Osteocyte (in vitro differentiated cells): ENCODE results near the gene APH1A. TPM values are rescaled to one million over a fixed set of nuclear protein-coding genes. Genes with fewer than 3 reads are reported as not detected.
"Not testable (repeated sequence)": the region's sequence is repeated elsewhere in the genome, so short reads cannot be mapped to it uniquely, and the experiment has no call there.

Source experiments
- DNase-seq: peaks from one replicate; pipeline ENCODE4 v3.0.0; 2021; ENCODE audit warnings: mixed read lengths; ENCODE audit not compliant: unreplicated experiment; ENCODE audit errors: extremely low spot score
- H3K27ac Mint-ChIP-seq: one replicate; pipeline ENCODE4 v1.8.0; 2021; ENCODE audit warnings: mild to moderate bottlenecking, mixed read lengths; ENCODE audit not compliant: unreplicated experiment
- H3K27me3 Mint-ChIP-seq: one replicate; pipeline ENCODE4 v1.8.0; 2021; ENCODE audit warnings: mixed read lengths; ENCODE audit not compliant: unreplicated experiment
- H3K36me3 Mint-ChIP-seq: one replicate; pipeline ENCODE4 v1.8.0; 2021; ENCODE audit warnings: mixed read lengths; ENCODE audit not compliant: unreplicated experiment
- H3K4me1 Mint-ChIP-seq: one replicate; pipeline ENCODE4 v1.8.0; 2021; ENCODE audit warnings: mixed read lengths; ENCODE audit not compliant: unreplicated experiment
- H3K4me3 Mint-ChIP-seq: one replicate; pipeline ENCODE4 v1.8.0; 2021; ENCODE audit warnings: mild to moderate bottlenecking, moderate library complexity, mixed read lengths; ENCODE audit not compliant: unreplicated experiment
- H3K9me3 Mint-ChIP-seq: one replicate; pipeline ENCODE4 v1.8.0; 2021; ENCODE audit warnings: mixed read lengths; ENCODE audit not compliant: unreplicated experiment
- CTCF ChIP-seq: fragments of 200-600 bp; sonication (generic); IDR thresholded peaks from 2 replicates; pipeline ENCODE4 v1.5.0; 2021; ENCODE audit warnings: antibody characterized with exemption, mild to moderate bottlenecking, moderate library complexity
- long read RNA-seq: library from polyadenylated mRNA; unstranded; transcript quantifications from one replicate; pipeline ENCODE4 v2.0.0, GENCODE V29; 2021
- total RNA-seq: library from RNA; stranded (reverse); gene quantifications from 2 replicates; pipeline ENCODE4 v1.2.1, GENCODE V29; 2021

The APH1A gene
- 138 and 147 TPM in 2 replicates for total RNA-seq
- long read RNA-seq, partial matches to known transcripts: 0 of 3 reads
- long read RNA-seq, other reads (novel, unspliced or antisense): 1 of 3 reads

GRCh38 chr1:150268705-150269403, at the start of gene APH1A:
Gene APH1A (minus strand): TSS chr1:150269016. CDS start chr1:150268810, 206 bp downstream.
- no peaks in the 10 kb centered on the region for H3K9me3 Mint-ChIP-seq
- H3K36me3 Mint-ChIP-seq: peaks cover 20% of the 10 kb centered on the region
- TF ChIP-seq CTCF: no peak
- H3K27ac Mint-ChIP-seq: peak within 1 kb of the TSS; percentile 95
- peaks cover 47% of the 10 kb centered on the region for H3K4me1 Mint-ChIP-seq
- peak; percentile 97 for DNase-seq
- H3K27me3 Mint-ChIP-seq: no peaks in the 10 kb centered on the region
- H3K4me3 Mint-ChIP-seq: peak within 1 kb of the TSS; percentile 98

DNA sequence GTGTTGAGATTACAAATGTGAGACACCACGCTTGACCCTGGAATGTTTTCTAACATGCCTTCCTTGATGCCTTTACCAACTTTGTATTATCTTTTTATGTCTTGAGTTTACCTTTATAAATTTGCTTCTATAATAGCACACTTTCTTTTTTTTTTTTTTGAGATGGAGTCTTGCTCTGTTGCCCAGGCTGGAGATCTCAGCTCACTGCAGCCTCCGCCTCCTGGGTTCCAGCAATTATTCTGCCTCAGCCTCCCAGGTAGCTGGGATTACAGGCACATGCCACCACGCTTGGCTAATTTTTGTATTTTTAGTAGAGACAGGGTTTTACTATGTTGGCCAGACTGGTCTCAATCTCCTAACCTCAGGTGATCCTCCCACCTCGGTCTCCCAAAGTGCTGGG, 45.9 kb upstream of the APH1A start:
- not testable (repeated sequence) for H3K4me1 Mint-ChIP-seq, DNase-seq, H3K27ac Mint-ChIP-seq, H3K36me3 Mint-ChIP-seq, H3K27me3 Mint-ChIP-seq, H3K9me3 Mint-ChIP-seq, H3K4me3 Mint-ChIP-seq

- no peak for TF ChIP-seq CTCF
- no peaks in the 10 kb centered on the region for H3K27me3 Mint-ChIP-seq
- H3K4me1 Mint-ChIP-seq: no peaks in the 10 kb centered on the region
- H3K4me3 Mint-ChIP-seq: no peak overlapping the region
- H3K36me3 Mint-ChIP-seq: peaks cover 14% of the 10 kb centered on the region
- no peak overlapping the region for H3K27ac Mint-ChIP-seq
- no peak for DNase-seq
- H3K9me3 Mint-ChIP-seq: no peaks in the 10 kb centered on the region
Measured at GRCh38 chr1:150311762-150312161, 42.9 kb upstream of the APH1A start.

DNA sequence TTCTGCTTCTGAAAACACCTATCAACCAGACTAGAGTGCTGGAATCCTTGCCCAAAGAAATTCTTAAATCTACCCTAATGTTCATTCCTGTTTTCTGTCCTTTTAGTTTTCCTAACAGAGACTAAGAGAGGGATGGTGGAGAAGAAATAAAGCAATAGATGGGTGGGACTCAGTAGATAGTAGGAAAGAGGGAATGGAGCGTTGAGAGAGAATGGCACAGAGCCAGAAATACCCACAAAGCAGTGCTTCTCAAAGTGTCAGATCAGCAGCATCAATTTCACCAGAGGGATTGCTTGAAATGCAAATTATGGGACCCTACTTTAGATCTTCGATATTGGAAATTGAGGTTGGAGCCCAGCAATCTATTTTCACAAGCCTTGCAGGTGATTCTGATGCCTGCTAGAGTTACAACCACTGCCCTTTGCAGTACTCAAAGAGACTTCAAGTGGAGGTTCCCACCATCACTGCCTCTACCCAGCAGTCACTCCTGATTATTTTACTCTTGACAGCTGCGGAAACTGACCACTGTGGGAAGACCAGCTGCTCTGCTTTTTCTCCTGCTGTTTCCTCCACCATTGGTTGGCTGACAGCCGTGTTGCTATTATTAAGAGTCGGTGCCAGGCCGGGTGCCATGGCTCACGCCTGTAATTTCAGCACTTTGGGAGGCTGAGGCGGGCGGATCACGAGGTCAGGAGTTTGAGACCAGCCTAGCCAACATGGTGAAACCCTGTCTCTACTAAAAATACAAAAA, 41.1 kb upstream of the APH1A start:
- H3K36me3 Mint-ChIP-seq: peaks cover 16% of the 10 kb centered on the region
- H3K4me3 Mint-ChIP-seq: no peak overlapping the region
- TF ChIP-seq CTCF: no peak
- no peak overlapping the region for H3K27ac Mint-ChIP-seq
- no peaks in the 10 kb centered on the region for H3K27me3 Mint-ChIP-seq
- H3K4me1 Mint-ChIP-seq: no peaks in the 10 kb centered on the region
- no peak for DNase-seq
- H3K9me3 Mint-ChIP-seq: no peaks in the 10 kb centered on the region

- not testable (repeated sequence) for H3K9me3 Mint-ChIP-seq, H3K27me3 Mint-ChIP-seq, DNase-seq, H3K4me1 Mint-ChIP-seq, H3K27ac Mint-ChIP-seq, H3K4me3 Mint-ChIP-seq
- peaks cover 16% of the 10 kb centered on the region for H3K36me3 Mint-ChIP-seq
Measured at GRCh38 chr1:150308585-150308984, 39.8 kb upstream of the APH1A start.

- H3K27ac Mint-ChIP-seq: no peak overlapping the region
- H3K27me3 Mint-ChIP-seq: no peaks in the 10 kb centered on the region
- TF ChIP-seq CTCF: no peak
- H3K4me1 Mint-ChIP-seq: peaks cover 2% of the 10 kb centered on the region
- H3K4me3 Mint-ChIP-seq: no peak overlapping the region
- H3K36me3 Mint-ChIP-seq: peaks cover 30% of the 10 kb centered on the region
- DNase-seq: no peak
- H3K9me3 Mint-ChIP-seq: no peaks in the 10 kb centered on the region
Measured at GRCh38 chr1:150302902-150303301, 34.1 kb upstream of the APH1A start.
